ENCODE data around the gene GNG2. TPM values are rescaled to one million over a fixed set of nuclear protein-coding genes. Genes with fewer than 3 reads are reported as not detected.

The GNG2 gene
- total RNA-seq, 1 donor from 2014 or later: 245 TPM

DNA sequence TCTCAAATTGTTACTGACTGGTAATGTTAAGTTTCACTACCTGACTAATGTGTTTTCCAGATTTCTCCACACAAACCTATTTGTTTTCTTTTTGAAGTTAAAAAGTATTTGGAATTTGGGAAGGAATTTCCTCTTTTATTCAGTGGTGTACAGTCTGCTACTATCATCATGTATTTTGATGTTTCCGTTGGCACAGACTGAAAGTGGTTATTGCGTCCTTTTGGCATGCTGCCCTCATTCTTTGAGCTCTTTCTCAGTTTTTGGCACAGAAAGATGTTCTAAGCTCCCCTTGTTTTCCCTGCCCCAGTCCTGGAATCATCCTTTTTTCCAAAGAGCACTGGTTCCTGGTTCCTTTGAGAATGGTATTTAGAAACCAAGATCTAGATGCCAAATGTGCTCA lies 97.5 kb downstream of the GNG2 start:
- H3K36me3 Mint-ChIP-seq (ENCODE audit: unreplicated experiment): peaks cover 37% of the 10 kb centered on the region
- H3K27me3 Mint-ChIP-seq (ENCODE audit: unreplicated experiment): no peaks in the 10 kb centered on the region
- peaks cover 10% of the 10 kb centered on the region for H3K9me3 Mint-ChIP-seq (ENCODE audit: unreplicated experiment)
- H3K4me1 Mint-ChIP-seq (ENCODE audit: low read depth, unreplicated experiment): no peaks in the 10 kb centered on the region
- H3K27ac Mint-ChIP-seq (ENCODE audit: unreplicated experiment): no peak overlapping the region
- DNase-seq: no peak
- H3K4me3 Mint-ChIP-seq (ENCODE audit: unreplicated experiment): no peak overlapping the region
- TF ChIP-seq, protein P1, sequence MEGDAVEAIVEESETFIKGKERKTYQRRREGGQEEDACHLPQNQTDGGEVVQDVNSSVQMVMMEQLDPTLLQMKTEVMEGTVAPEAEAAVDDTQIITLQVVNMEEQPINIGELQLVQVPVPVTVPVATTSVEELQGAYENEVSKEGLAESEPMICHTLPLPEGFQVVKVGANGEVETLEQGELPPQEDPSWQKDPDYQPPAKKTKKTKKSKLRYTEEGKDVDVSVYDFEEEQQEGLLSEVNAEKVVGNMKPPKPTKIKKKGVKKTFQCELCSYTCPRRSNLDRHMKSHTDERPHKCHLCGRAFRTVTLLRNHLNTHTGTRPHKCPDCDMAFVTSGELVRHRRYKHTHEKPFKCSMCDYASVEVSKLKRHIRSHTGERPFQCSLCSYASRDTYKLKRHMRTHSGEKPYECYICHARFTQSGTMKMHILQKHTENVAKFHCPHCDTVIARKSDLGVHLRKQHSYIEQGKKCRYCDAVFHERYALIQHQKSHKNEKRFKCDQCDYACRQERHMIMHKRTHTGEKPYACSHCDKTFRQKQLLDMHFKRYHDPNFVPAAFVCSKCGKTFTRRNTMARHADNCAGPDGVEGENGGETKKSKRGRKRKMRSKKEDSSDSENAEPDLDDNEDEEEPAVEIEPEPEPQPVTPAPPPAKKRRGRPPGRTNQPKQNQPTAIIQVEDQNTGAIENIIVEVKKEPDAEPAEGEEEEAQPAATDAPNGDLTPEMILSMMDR (IDR thresholded peaks at IDR 0.05; ENCODE audit: partially characterized antibody, unreplicated experiment): no peak

DNA sequence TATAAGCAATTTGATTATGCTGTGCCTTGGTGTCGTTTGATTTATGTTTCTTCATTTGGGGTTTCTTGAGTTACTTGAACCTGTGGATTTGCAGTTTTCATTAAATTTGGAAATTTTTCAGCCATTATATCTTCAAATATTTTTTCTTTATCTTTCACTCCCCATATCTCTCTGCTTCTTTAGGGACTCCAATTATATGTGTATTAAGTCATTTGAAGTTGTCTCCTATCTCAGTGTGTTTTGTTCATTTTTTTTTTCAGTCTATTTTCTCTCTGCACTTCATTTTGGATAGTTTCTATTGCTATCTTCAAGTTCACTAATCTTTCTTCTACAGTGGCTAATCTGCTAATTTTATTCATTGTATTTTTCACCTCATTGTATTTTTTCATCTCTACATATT lies 99.5 kb downstream of the GNG2 start:
- peaks cover 3% of the 10 kb centered on the region for H3K27me3 Mint-ChIP-seq (ENCODE audit: unreplicated experiment)
- peaks cover 39% of the 10 kb centered on the region for H3K36me3 Mint-ChIP-seq (ENCODE audit: unreplicated experiment)
- no peak for DNase-seq
- peaks cover 7% of the 10 kb centered on the region for H3K4me1 Mint-ChIP-seq (ENCODE audit: low read depth, unreplicated experiment)
- H3K27ac Mint-ChIP-seq (ENCODE audit: unreplicated experiment): no peak overlapping the region
- TF ChIP-seq, protein P1 (IDR thresholded peaks at IDR 0.05; ENCODE audit: partially characterized antibody, unreplicated experiment): no peak
- H3K4me3 Mint-ChIP-seq (ENCODE audit: unreplicated experiment): no peak overlapping the region
- peaks cover 10% of the 10 kb centered on the region for H3K9me3 Mint-ChIP-seq (ENCODE audit: unreplicated experiment)

DNA sequence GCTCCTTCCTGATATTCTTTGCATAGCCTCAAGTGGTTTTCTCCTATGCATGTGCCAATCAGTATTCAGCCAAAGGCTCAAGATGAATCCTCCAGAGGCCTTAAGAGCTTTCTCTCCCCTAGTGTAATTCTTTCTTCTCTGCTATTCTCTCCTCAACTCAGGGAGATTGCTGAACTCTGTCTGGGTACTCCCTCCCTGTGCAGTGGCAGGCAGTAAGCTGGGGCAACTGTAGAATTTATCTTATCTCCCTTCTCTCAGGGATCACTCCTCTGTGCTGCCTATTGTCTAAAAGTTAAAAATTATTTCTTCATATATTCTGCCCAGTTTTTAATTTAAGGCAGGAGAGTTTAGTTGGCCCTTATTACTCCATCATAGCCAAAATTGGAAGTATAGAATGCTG lies 100.5 kb downstream of the GNG2 start:
- Mint-ChIP-seq H3K27ac (ENCODE audit: unreplicated experiment) (no peak overlapping the region), H3K9me3 (ENCODE audit: unreplicated experiment) (peaks cover 10% of the 10 kb centered on the region), H3K4me1 (ENCODE audit: low read depth, unreplicated experiment) (peaks cover 7% of the 10 kb centered on the region)

DNA sequence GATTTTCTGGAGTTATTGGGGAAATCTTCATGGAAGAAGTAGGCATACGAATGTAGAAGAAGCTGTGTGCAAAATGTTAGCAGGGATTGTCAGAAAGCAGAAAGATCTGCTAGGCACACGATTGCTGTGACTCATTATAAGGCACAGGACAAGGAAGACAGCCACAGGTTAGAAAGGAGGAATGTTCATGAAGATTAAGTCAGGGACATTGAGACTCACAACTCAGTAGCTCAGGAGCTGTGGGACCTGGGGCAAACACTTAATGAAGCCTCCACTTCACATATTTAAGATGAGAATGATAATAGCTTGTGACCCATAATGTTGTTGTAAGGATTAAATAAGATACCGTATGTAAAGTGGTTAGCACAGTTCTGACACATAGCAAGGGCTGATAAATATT lies 102.3 kb downstream of the GNG2 start:
- TF ChIP-seq, protein P1 (IDR thresholded peaks at IDR 0.05; ENCODE audit: partially characterized antibody, unreplicated experiment): no peak
- H3K36me3 Mint-ChIP-seq (ENCODE audit: unreplicated experiment): peaks cover 30% of the 10 kb centered on the region
- H3K4me1 Mint-ChIP-seq (ENCODE audit: low read depth, unreplicated experiment): peaks cover 7% of the 10 kb centered on the region
- H3K27ac Mint-ChIP-seq (ENCODE audit: unreplicated experiment): no peak overlapping the region
- H3K27me3 Mint-ChIP-seq (ENCODE audit: unreplicated experiment): peaks cover 3% of the 10 kb centered on the region
- no peak overlapping the region for H3K4me3 Mint-ChIP-seq (ENCODE audit: unreplicated experiment)
- DNase-seq: no peak
- H3K9me3 Mint-ChIP-seq (ENCODE audit: unreplicated experiment): peaks cover 10% of the 10 kb centered on the region

More for the DNA sequence above, 100.5 kb downstream of the GNG2 start:
- Mint-ChIP-seq H3K4me3 (ENCODE audit: unreplicated experiment) (no peak overlapping the region), H3K36me3 (ENCODE audit: unreplicated experiment) (peaks cover 39% of the 10 kb centered on the region), H3K27me3 (ENCODE audit: unreplicated experiment) (peaks cover 3% of the 10 kb centered on the region)
- no peak for DNase-seq
- TF ChIP-seq, protein P1 (IDR thresholded peaks at IDR 0.05; ENCODE audit: partially characterized antibody, unreplicated experiment): no peak

- Mint-ChIP-seq H3K27me3 (ENCODE audit: unreplicated experiment) (peaks cover 3% of the 10 kb centered on the region), H3K4me3 (ENCODE audit: unreplicated experiment) (no peak overlapping the region), H3K36me3 (ENCODE audit: unreplicated experiment) (peaks cover 25% of the 10 kb centered on the region), H3K27ac (ENCODE audit: unreplicated experiment) (no peak overlapping the region), H3K4me1 (ENCODE audit: low read depth, unreplicated experiment) (peaks cover 7% of the 10 kb centered on the region), H3K9me3 (ENCODE audit: unreplicated experiment) (peaks cover 10% of the 10 kb centered on the region)
- no peak for DNase-seq
- TF ChIP-seq, protein P1 (IDR thresholded peaks at IDR 0.05; ENCODE audit: partially characterized antibody, unreplicated experiment): no peak
Observed at GRCh38 chr14:51963286-51963685, 102.9 kb downstream of the GNG2 start.

Measured in glutamatergic neuron (in vitro differentiated cells).